ENCODE results near the gene B3GALNT2.
"Not testable (repeated sequence)": the region's sequence is repeated elsewhere in the genome, so short reads cannot be mapped to it uniquely, and the experiment has no call there.

Gene B3GALNT2

GRCh38 chr1:235485558-235485957 lies 18.7 kb downstream of the B3GALNT2 start:
- no peak overlapping the region for H3K9ac ChIP-seq
- no peak overlapping the region for H3K4me2 ChIP-seq
- no peaks in the 10 kb centered on the region for H3K27me3 ChIP-seq (ENCODE audit: insufficient read depth, low read depth)
- no peak overlapping the region for H3K27ac ChIP-seq
- H3K4me1 ChIP-seq (ENCODE audit: low read depth, poor library complexity, severe bottlenecking), result no peaks in the 10 kb centered on the region
- TF ChIP-seq CTCF (conservative IDR thresholded peaks at IDR 0.05; ENCODE audit: low read depth, low read length), result no peak
- H4K20me1 ChIP-seq (ENCODE audit: insufficient read depth), result no peaks in the 10 kb centered on the region
- peaks cover 4% of the 10 kb centered on the region; the same call in 1 of the 2 replicates for H3K36me3 ChIP-seq (ENCODE audit: insufficient read depth)
- no peak overlapping the region for H3K4me3 ChIP-seq (IDR thresholded peaks at IDR 0.05; ENCODE audit: insufficient read depth, low read depth, low read length)
- H2AFZ ChIP-seq (ENCODE audit: low read depth), result no peak overlapping the region
- no peaks in the 10 kb centered on the region for H3K79me2 ChIP-seq (ENCODE audit: insufficient read depth, low read depth)

- H2AFZ ChIP-seq (ENCODE audit: low read depth), result no peak overlapping the region
- no peak overlapping the region for H3K9ac ChIP-seq
- H3K27ac ChIP-seq, result no peak overlapping the region
- no peaks in the 10 kb centered on the region for H3K27me3 ChIP-seq (ENCODE audit: insufficient read depth, low read depth)
- H4K20me1 ChIP-seq (ENCODE audit: insufficient read depth), result no peaks in the 10 kb centered on the region
- no peak overlapping the region for H3K4me2 ChIP-seq
- TF ChIP-seq CTCF (conservative IDR thresholded peaks at IDR 0.05; ENCODE audit: low read depth, low read length), result no peak
- no peak overlapping the region for H3K4me3 ChIP-seq (IDR thresholded peaks at IDR 0.05; ENCODE audit: insufficient read depth, low read depth, low read length)
- H3K4me1 ChIP-seq (ENCODE audit: low read depth, poor library complexity, severe bottlenecking), result no peaks in the 10 kb centered on the region
- peaks cover 4% of the 10 kb centered on the region; the same call in 1 of the 2 replicates for H3K36me3 ChIP-seq (ENCODE audit: insufficient read depth)
- no peaks in the 10 kb centered on the region for H3K79me2 ChIP-seq (ENCODE audit: insufficient read depth, low read depth)
These were observed 21.2 kb downstream of the B3GALNT2 start for GRCh38 chr1:235483090-235483489.

- Histone ChIP-seq H3K79me2 (ENCODE audit: insufficient read depth, low read depth) (no peaks in the 10 kb centered on the region), H3K27ac (no peak overlapping the region), H4K20me1 (ENCODE audit: insufficient read depth) (no peaks in the 10 kb centered on the region), H3K4me3 (IDR thresholded peaks at IDR 0.05; ENCODE audit: insufficient read depth, low read depth, low read length) (no peak overlapping the region), H2AFZ (ENCODE audit: low read depth) (no peak overlapping the region), H3K36me3 (ENCODE audit: insufficient read depth) (no peaks in the 10 kb centered on the region), H3K27me3 (ENCODE audit: insufficient read depth, low read depth) (no peaks in the 10 kb centered on the region), H3K9ac (no peak overlapping the region), H3K4me2 (no peak overlapping the region), H3K4me1 (ENCODE audit: low read depth, poor library complexity, severe bottlenecking) (no peaks in the 10 kb centered on the region)
- no peak for TF ChIP-seq CTCF (conservative IDR thresholded peaks at IDR 0.05; ENCODE audit: low read depth, low read length)
These were observed 30.4 kb downstream of the B3GALNT2 start for GRCh38 chr1:235473806-235474205.

- no peak overlapping the region for H2AFZ ChIP-seq (ENCODE audit: low read depth)
- H3K9ac ChIP-seq, result no peak overlapping the region
- H3K27ac ChIP-seq, result no peak overlapping the region
- H3K36me3 ChIP-seq (ENCODE audit: insufficient read depth), result no peaks in the 10 kb centered on the region
- H4K20me1 ChIP-seq (ENCODE audit: insufficient read depth), result no peaks in the 10 kb centered on the region
- no peak overlapping the region for H3K4me2 ChIP-seq
- no peak overlapping the region for H3K4me3 ChIP-seq (IDR thresholded peaks at IDR 0.05; ENCODE audit: insufficient read depth, low read depth, low read length)
- H3K4me1 ChIP-seq (ENCODE audit: low read depth, poor library complexity, severe bottlenecking), result no peaks in the 10 kb centered on the region
- H3K27me3 ChIP-seq (ENCODE audit: insufficient read depth, low read depth), result no peaks in the 10 kb centered on the region
- TF ChIP-seq CTCF (conservative IDR thresholded peaks at IDR 0.05; ENCODE audit: low read depth, low read length), result no peak
- H3K79me2 ChIP-seq (ENCODE audit: insufficient read depth, low read depth), result no peaks in the 10 kb centered on the region
These were observed 33.4 kb downstream of the B3GALNT2 start for GRCh38 chr1:235470741-235471439.

- H3K4me2 ChIP-seq; H4K20me1 ChIP-seq (ENCODE audit: insufficient read depth); H3K4me1 ChIP-seq (ENCODE audit: low read depth, poor library complexity, severe bottlenecking); H3K27me3 ChIP-seq (ENCODE audit: insufficient read depth, low read depth); H3K36me3 ChIP-seq (ENCODE audit: insufficient read depth); H3K4me3 ChIP-seq (IDR thresholded peaks at IDR 0.05; ENCODE audit: insufficient read depth, low read depth, low read length); H3K27ac ChIP-seq; H3K9ac ChIP-seq; H2AFZ ChIP-seq (ENCODE audit: low read depth); H3K79me2 ChIP-seq (ENCODE audit: insufficient read depth, low read depth): not testable (repeated sequence)
These were observed 34.4 kb downstream of the B3GALNT2 start for GRCh38 chr1:235469897-235470296.

All from KMS-11 (cell line).